Kidney glomerular epithelial cell (primary cell): Measurements from ENCODE around the gene R3HDML.
"Not testable (repeated sequence)": the region's sequence is repeated elsewhere in the genome, so short reads cannot be mapped to it uniquely, and the experiment has no call there.

Experiments
- DNase-seq: peaks from one replicate; lab custom pipeline; 2025; lab: John Stamatoyannopoulos, UW

The R3HDML gene

DNA sequence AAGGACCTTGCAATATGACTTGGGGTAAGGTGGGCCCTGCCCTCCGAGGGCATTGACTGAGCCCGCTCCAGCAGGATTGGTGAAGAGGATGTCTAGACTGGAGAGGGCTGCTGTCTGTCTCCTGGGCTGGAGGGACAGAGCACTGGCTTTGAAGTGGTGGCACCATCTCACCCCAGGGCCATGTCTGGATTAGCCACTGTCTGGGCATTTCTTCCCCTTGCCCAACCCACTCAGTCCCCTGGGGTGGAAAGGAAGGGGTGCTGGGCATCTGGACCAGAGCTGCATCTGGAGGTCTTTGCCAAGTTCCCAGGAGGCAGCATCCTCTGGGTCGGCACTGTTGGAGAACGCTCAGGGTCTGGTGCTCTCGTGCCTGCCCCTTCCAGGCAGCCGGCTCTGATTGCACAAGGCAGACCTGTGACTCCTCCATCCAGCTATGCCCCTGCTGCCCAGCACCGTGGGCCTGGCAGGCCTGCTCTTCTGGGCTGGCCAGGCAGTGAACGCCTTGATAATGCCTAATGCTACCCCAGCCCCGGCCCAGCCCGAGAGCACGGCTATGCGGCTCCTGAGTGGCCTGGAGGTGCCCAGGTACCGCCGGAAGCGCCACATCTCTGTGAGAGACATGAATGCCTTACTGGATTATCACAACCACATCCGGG is at the start of gene R3HDML:
TSS of gene R3HDML (plus strand) at position 319 of the 656 bp plus-strand sequence. CDS start at position 434, 115 bp downstream.
- DNase-seq: no peak

GRCh38 chr20:44287272-44288097 is 49.4 kb upstream of the R3HDML start:
- DNase-seq: no peak

DNA sequence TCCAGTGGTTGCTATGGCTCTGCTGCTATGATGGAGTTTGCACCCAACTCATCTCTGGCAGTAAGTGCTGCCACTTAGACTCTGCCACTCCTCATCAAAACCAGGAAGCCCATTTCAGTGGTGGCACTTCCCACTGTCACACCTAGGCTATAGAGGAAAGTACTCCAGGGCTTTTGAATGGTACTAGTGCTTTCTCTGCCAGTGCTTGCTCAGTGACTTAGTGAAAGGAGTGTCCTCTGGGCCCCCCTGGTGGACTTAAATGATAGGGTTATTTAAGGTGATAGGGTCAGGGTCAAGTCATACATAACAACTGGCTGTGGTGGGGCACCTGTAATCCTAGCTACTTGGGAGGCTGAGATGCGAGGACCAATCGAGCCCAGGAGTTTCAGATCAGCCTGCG is 48.6 kb upstream of the R3HDML start:
- DNase-seq: no peak

- no peak for DNase-seq
Observed at GRCh38 chr20:44291754-44292153, 45.1 kb upstream of the R3HDML start.

- DNase-seq: no peak
Observed at GRCh38 chr20:44296011-44296410, 40.8 kb upstream of the R3HDML start.

DNA sequence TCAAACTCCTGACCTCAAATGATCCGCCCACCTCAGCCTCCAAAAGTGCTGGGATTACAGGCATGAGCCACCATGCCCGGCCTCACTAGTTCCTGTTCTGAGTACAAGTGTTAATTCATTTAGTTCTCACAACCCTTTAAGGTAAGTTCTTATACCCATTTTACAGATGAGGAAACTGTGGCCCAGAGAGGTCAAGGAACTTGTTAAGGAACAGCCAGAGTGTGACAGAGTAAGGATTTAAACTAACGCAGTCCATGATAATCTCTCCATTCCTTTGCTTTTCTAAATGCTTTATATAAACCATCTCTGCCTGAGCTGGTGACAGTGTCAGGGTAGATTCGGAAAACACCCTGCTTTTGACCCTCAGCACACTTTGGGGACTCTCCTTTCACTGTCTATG is 39.1 kb upstream of the R3HDML start:
- DNase-seq: no peak

DNA sequence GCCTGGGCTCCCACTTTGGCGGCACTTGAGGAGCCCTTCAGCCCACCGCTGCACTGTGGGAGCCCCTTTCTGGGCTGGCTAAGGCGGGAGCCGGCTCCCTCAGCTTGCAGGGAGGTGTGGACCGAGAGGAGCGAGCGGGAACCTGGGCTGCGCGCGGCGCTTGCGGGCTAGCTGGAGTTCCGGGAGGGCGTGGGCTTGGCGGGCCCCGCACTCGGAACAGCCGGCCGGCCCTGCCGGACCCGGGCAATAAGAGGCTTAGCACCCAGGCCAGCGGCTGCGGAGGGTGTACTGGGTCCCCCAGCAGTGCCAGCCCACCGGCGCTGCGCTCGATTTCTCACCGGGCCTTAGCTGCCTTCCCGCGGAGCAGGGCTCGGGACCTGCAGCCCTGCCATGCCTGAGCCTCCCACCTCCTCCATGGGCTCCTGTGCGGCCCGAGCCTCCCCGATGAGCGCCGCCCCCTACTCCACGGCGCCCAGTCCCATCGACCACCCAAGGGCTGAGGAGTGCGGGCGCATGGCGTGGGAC is 37.8 kb upstream of the R3HDML start:
- not testable (repeated sequence) for DNase-seq

GRCh38 chr20:44301285-44301684 is 35.6 kb upstream of the R3HDML start:
- no peak for DNase-seq

DNA sequence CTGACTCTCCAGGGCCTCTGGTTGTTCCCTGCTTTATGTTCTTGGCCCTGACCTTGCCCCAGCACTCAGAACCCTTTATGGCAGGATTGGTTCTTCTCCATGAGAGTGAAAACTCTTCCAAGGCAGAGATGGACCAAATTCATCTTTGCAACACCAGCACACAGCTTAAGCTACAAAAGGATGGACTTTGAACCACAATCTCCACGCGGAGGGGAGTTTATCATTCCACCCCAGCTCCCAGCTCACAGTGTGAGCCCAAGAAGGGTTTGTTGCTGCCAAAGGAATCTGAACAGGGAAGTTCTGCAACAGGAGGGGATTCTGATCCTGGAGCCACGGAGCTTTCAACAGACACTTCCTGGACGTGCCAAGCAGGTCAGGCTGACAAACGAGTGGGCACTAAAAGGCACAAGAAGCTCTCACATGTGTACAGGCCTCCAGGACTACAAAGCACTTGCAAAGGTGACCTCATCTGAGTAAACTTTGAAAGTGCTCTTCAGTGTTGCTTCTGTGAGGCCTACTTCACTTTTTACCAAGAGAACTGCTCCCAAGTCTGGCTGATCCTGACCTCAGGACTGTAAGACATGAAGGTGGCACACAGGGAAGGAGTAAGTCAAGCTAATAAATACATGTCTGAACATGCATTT is 34.7 kb upstream of the R3HDML start:
- no peak for DNase-seq

DNA sequence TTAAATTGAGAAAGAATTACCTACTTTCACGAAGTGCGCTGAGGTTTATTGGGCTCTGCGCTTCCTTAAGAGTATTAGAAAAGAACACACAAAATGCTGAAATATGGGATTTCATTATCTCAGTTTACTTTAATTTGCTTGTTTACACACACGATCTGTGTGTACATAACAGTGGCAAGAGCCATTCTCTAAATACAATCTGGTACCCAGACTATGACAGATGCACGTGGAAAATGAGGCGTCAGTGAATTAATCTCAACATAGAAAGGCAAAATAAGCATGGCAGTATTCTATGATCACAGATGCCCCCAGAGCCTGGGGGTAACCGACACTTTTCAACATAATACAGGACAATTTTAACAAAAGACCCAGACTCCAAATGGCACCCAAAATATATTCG is 34.1 kb upstream of the R3HDML start:
- DNase-seq: no peak

GRCh38 chr20:44304383-44304782 is 32.5 kb upstream of the R3HDML start:
- no peak for DNase-seq

GRCh38 chr20:44306927-44307326 is 29.9 kb upstream of the R3HDML start:
- DNase-seq: no peak

DNA sequence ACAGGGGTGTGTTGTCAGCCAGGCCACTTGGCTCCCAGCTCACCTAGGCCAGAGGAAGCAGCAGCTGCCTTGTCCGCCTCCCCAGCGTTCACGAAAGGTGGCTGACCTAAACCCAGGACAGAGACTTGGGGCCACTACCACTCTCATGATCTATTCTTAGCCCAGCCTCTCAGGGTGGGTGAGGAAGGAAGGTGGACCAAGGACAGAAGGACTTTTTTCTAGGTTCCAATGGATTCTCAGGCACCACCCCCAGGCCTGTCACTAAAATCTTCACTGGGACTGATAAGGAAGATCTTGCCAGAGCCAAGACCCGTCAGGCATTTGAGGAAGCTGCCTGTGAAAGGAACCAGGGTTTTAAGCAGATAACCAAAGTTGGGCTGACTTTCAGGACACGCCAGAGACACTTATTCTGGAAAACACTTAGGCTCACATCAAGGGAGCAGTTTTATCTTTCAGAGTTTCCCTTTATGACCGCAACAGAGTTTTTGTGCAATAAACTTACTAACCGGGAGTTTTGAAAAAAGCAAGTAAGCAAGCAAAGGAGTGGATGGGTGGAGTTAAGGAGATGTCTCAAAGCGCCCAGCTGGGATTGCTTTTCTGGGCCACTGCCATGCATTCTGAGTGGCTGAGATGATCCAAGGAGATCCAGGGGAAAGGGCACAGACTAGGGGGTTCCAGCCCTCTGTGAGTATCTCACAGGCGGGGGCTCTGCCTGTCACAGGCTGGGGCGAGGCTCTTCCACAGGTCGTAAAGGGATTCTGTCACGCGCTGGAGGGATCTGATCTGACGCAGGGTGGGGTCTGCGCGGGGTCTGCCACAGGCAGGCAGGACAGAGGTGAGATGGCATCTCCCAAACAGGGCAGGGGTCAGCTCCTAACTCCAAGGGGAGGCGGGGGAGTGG is 26.8 kb upstream of the R3HDML start:
- DNase-seq: no peak

DNA sequence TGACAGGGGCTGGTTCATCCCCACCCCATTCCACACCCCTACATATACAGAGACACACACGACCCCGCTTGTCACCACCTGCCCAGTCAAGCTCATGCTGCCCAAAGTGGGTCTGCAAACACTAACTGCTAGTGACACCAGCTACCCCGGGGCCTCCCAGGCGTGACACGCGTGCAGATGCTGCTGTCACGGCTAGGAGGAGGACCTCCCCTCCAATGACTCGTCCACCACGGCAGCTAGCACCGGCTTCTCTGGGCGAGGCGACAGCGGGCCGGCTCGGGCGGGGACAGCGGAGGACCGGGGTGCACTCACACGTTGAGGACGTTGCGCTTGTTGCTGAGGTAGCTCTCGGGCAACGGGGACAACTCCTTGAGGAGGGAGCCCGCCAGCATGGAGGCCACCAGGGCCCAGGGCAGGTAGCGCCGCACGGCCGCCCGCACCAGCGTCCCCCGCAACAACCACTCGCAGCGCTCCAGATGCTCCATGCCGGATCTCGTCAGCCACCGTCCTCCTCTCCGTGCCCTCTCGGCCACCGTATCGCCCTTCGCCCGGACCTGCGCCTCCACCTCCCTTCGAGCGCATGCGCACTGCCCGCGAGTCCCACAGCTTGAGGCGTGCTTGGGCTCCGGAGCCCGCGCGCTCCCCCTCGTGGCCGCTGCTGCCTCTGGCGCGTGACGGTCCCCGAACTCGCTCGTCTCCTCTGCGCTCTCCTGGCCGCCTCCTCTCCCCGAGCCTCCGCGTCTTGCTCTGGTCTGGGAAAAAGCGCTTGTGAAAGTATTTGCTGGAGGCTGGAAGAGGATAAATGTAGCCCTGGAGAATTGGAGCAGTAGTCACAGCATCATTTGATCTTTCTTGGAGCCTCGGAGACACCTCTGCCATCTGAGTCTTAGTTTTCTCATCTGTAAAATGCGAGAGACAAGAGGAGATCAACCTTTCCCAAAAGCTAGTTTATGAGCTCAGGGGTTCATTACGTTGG is 25.9 kb upstream of the R3HDML start, which contains the start of gene FITM2:
TSS of gene FITM2 (minus strand) at position 539 of the 976 bp plus-strand sequence. CDS start at position 485, 54 bp downstream.
- DNase-seq: peak; percentile 92

DNA sequence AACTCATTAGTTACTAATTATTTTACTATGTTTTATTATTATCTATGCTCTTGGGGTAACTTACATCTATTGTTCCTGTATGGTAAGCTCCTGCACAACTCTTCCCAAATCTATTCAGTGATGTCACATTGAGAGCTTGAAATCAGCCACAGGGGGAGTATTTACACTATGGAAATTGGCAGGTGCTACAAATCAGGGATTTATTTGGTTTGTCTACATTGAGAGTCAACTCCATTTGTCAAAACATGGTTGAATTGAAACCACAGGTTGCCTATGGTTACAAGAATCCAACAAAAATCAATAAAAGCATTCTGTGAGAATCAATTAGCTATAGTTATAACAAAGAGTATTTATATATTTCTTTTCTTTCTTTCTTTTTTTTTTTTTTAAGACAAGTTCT is 22.0 kb upstream of the R3HDML start:
- DNase-seq: no peak

DNA sequence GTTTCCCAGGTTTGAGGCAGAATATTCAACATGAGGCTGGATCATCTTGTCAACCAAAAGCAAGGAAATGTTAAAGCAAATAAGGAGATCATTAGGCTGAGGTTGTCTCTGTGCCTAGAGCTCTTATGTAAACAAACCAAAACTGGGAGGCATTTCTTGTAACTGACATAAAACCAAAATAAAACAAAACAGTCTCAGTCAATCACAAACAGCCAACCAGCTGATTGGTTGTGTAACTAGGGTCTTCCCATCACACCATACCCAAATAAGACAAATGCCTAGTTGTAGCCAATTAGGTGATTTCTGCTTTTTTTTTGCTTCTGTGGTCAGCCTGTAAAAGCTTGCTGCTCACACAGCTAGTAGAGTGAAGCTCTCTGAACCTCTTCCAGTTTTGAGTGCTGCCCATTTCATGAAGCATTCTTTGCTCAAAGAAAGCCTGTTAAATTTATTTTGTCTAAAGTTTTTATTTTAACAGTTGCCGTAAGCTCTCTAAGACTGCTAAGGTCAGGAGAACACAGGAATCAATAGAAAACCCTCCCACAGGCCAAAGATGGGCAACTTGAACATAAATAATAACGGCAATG is 16.9 kb upstream of the R3HDML start:
- DNase-seq: no peak

DNA sequence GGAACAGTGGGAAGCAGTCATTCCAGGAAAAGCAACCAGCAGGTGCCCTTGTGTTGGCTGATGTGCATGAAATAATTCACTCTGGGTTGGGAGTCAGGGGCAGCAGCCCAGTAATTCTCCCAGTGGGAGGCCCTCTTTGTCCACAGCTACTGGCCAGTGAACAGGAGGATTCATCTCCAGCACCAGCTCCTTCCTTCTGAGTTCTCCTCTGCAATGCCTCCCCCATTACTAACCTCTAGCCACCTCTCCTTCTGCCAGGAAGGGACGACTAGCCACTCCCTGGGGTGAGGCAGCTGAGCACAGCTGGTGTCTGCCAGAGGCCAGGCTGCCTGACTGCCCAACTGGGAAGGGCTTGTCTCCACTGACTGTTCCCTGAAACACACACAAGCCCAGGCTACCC is 12.5 kb upstream of the R3HDML start:
- no peak for DNase-seq

DNA sequence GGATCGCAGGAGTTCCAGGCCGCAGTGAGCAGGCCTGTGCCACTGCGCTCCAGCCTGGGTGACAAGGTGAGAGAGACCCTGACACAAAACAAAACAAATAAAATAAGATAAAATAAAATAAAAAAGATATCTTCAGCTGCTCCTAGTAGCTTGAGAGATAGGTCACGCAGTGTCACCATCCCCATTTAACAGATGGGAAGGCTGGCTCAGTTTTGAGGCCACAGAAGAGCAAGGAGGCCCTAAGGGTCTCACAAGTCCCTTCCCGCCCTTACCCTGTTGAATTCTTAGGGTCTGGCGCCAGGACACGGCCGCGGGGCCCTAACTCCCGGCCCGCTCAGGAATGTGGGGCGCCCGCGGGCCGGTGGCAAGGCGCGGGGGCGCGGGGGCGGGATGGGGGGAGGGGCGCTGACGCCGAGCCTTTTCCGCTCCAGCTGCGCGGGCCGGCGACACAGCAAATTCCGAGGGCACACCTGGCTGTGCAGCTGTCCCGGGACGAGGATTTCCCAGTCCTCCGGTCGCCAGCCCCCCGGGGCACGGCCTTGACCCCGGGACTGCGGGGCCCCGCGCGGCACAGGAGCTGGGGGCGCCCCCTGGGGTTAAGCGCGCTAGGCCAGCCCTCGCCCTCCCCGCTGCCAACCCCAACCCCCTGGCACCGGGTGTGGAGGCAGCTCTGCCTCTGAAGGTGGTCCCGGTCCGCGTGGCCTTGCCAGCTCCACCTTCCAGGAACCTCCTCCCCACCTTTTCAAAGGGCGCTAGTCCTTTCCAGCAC is 10.3 kb upstream of the R3HDML start:
- no peak for DNase-seq

DNA sequence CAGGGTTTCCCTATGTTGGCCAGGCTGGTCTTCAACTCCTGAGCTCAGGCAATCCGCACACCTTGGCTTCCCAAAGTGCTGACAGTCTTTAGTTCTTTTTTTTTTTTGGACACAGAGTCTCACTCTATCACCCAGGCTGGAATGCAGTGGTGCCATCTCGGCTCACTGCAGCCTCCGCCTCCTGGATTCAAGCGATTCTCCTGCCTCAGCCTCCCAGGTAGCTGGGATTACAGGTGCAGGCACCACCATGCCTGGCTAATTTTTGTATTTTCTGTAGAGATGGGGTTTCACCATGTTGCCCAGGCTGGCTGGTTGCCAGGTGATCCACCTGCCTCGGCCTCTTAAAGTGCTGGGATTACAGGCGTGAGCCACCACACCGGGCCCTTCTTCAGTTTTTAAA is 9.1 kb upstream of the R3HDML start:
- not testable (repeated sequence) for DNase-seq
